Stimulated activated CD4-positive, alpha-beta T cell treated with anti-CD3 and anti-CD28 coated beads, Interleukin-15, amount 100 ng/mL, for 1 hour (primary cell): ENCODE results near the gene ZNF300.
"Not testable (repeated sequence)": the region's sequence is repeated elsewhere in the genome, so short reads cannot be mapped to it uniquely, and the experiment has no call there.

ENCODE experiments used
- DNase-seq, 2 donors: peaks; one replicate each; pipeline ENCODE4 v3.0.0-alpha.2; 2020; ENCODE audit warnings: low read depth in 1 of 2, low spot score in 1 of 2

Gene ZNF300

GRCh38 chr5:150846308-150846653, 58.5 kb downstream of the ZNF300 start, which contains the start of gene IRGM:
TSS of gene IRGM (plus strand) at chr5:150846521. CDS start at chr5:150848124, 1,603 bp downstream.
- DNase-seq, result not testable (repeated sequence)

- DNase-seq, result not testable (repeated sequence)
Observed at GRCh38 chr5:150845185-150845859, 59.5 kb downstream of the ZNF300 start.
